Natural killer cell (primary cell): ENCODE measurements around the gene TLX1. TPM values are rescaled to one million over a fixed set of nuclear protein-coding genes. Genes with fewer than 3 reads are reported as not detected.

Experiments used
- ATAC-seq, 3 donors: fragments of 150-1000 bp in 2 of 3; fragments of 200-7000 bp in 1 of 3; cut with Tn5 transposase; 1 replicate in 1 of 3; 2 replicates in 2 of 3; pipeline ENCODE4 v1.10.0; 2021; ENCODE audit warnings: mild to moderate bottlenecking in 2 of 3, moderate library complexity in 2 of 3
- DNase-seq, 2 donors: peaks; one replicate each; pipeline versions ENCODE4 v3.0.0 to v3.0.0-alpha.2; 2013 to 2021; ENCODE audit warnings: mixed read lengths in 1 of 2
- H3K27ac ChIP-seq: one replicate; pipeline ENCODE4 v1.5.1; 2013; ENCODE audit warnings: mild to moderate bottlenecking, low read length
- H3K27me3 ChIP-seq: one replicate; pipeline ENCODE4 v1.6.1; 2013; ENCODE audit warnings: low read length; ENCODE audit not compliant: control insufficient read depth, insufficient read depth
- H3K36me3 ChIP-seq: one replicate; pipeline ENCODE4 v1.6.1; 2013; ENCODE audit warnings: low read length; ENCODE audit not compliant: control insufficient read depth, insufficient read depth
- H3K4me1 ChIP-seq: one replicate; pipeline ENCODE4 v1.6.1; 2013; ENCODE audit warnings: low read length; ENCODE audit not compliant: control insufficient read depth, insufficient read depth
- H3K4me3 ChIP-seq: one replicate; pipeline ENCODE4 v1.5.1; 2013; ENCODE audit warnings: low read length
- H3K9me3 ChIP-seq: one replicate; pipeline ENCODE4 v1.6.1; 2013; ENCODE audit warnings: low read length; ENCODE audit not compliant: control insufficient read depth, insufficient read depth
- H3K27ac Mint-ChIP-seq, 2 donors: one replicate each; pipeline ENCODE4 v1.8.0; 2022; ENCODE audit warnings: mild to moderate bottlenecking in 2 of 2, mixed read lengths in 2 of 2, moderate library complexity in 1 of 2
- H3K27me3 Mint-ChIP-seq, 2 donors: one replicate each; pipeline ENCODE4 v1.8.0; 2022; ENCODE audit warnings: low read depth in 2 of 2, mixed read lengths in 2 of 2
- H3K36me3 Mint-ChIP-seq: one replicate; pipeline ENCODE4 v1.8.0; 2022; ENCODE audit warnings: mixed read lengths
- H3K4me1 Mint-ChIP-seq, 2 donors: one replicate each; pipeline ENCODE4 v1.8.0; 2022; ENCODE audit warnings: mixed read lengths in 2 of 2
- H3K4me3 Mint-ChIP-seq: one replicate; pipeline ENCODE4 v1.8.0; 2022; ENCODE audit warnings: mild to moderate bottlenecking, moderate library complexity, mixed read lengths
- H3K9me3 Mint-ChIP-seq, 2 donors: one replicate each; pipeline ENCODE4 v1.8.0; 2022; ENCODE audit warnings: mixed read lengths in 2 of 2
- WGBS: methylation state at CpG from one replicate; pipeline ENCODE4 v1.1.7; 2013; ENCODE audit warnings: missing lambda C conversion rate; ENCODE audit not compliant: insufficient coverage; 5-methylcytosine and 5-hydroxymethylcytosine counted together
- intact Hi-C: fragments of 100-400 bp; cut with micrococcal nuclease; formaldehyde crosslinking; loops from one replicate; pipeline ENCODE4 v1.14.2; 2022
- total RNA-seq, 4 donors: library from RNA; stranded (reverse); fragments of 120-200 nt in 1 of 4; gene quantifications; one replicate each; pipeline versions ENCODE4 v1.2.3 to v1.2.4, GENCODE V29; 2013 to 2022
- TF ChIP-seq, protein P1 (sequence below): fragments of 200-600 bp; IDR thresholded peaks from one replicate; pipeline ENCODE4 v1.8.0; 2022; ENCODE audit warnings: antibody characterized with exemption

TLX1 gene
- total RNA-seq, 3 donors from 2014 or later (not counting 1 experiment from before 2014, with no cell fraction given) = not detected

GRCh38 chr10:101140084-101140949, 9.2 kb downstream of the TLX1 start:
- H3K36me3 Mint-ChIP-seq = no peaks in the 10 kb centered on the region
- Histone ChIP-seq H3K27ac (no peak overlapping the region), H3K4me1 (peaks cover 19% of the 10 kb centered on the region), H3K27me3 (peaks cover 61% of the 10 kb centered on the region), H3K4me3 (no peak overlapping the region), H3K36me3 (no peaks in the 10 kb centered on the region), H3K9me3 (no peaks in the 10 kb centered on the region)
- H3K4me1 Mint-ChIP-seq = peaks cover 3 to 7% of the 10 kb centered on the region in 2 donors
- TF ChIP-seq, protein P1, sequence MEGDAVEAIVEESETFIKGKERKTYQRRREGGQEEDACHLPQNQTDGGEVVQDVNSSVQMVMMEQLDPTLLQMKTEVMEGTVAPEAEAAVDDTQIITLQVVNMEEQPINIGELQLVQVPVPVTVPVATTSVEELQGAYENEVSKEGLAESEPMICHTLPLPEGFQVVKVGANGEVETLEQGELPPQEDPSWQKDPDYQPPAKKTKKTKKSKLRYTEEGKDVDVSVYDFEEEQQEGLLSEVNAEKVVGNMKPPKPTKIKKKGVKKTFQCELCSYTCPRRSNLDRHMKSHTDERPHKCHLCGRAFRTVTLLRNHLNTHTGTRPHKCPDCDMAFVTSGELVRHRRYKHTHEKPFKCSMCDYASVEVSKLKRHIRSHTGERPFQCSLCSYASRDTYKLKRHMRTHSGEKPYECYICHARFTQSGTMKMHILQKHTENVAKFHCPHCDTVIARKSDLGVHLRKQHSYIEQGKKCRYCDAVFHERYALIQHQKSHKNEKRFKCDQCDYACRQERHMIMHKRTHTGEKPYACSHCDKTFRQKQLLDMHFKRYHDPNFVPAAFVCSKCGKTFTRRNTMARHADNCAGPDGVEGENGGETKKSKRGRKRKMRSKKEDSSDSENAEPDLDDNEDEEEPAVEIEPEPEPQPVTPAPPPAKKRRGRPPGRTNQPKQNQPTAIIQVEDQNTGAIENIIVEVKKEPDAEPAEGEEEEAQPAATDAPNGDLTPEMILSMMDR = no peak
- peaks cover 70 to 77% of the 10 kb centered on the region in 2 donors for H3K27me3 Mint-ChIP-seq
- intact Hi-C loops = no loop called here
- no peak overlapping the region for H3K4me3 Mint-ChIP-seq
- 8% methylated on average over 63 of the region's 65 CpGs for WGBS
- no peaks in the 10 kb centered on the region for H3K9me3 Mint-ChIP-seq
- no peak for ATAC-seq
- no peak for DNase-seq
- H3K27ac Mint-ChIP-seq = no peak overlapping the region

GRCh38 chr10:101140950-101141615, 10.0 kb downstream of the TLX1 start:
- TF ChIP-seq, protein P1 = no peak
- H3K9me3 ChIP-seq = no peaks in the 10 kb centered on the region
- no peaks in the 10 kb centered on the region for H3K36me3 Mint-ChIP-seq
- H3K27ac Mint-ChIP-seq = no peak overlapping the region
- peaks cover 0 to 5% of the 10 kb centered on the region in 2 donors for H3K4me1 Mint-ChIP-seq
- H3K27me3 ChIP-seq = peaks cover 61% of the 10 kb centered on the region
- H3K27me3 Mint-ChIP-seq = peaks cover 67 to 74% of the 10 kb centered on the region in 2 donors
- 37% methylated on average over 8 of the region's 8 CpGs for WGBS
- DNase-seq (no peak), ATAC-seq (no peak)
- no peak overlapping the region for H3K27ac ChIP-seq
- peaks cover 19% of the 10 kb centered on the region for H3K4me1 ChIP-seq
- intact Hi-C loops = no loop called here
- H3K4me3 Mint-ChIP-seq = no peak overlapping the region
- no peaks in the 10 kb centered on the region for H3K36me3 ChIP-seq
- H3K9me3 Mint-ChIP-seq = no peaks in the 10 kb centered on the region
- no peak overlapping the region for H3K4me3 ChIP-seq

- intact Hi-C loops = loop anchor here (1.0 to 2.0 kb wide), 2 partner anchors 47 to 99 kb away; no protein-coding TSS in a partner anchor
- H3K27ac ChIP-seq = no peak overlapping the region
- Mint-ChIP-seq H3K27ac (no peak overlapping the region), H3K4me3 (no peak overlapping the region), H3K4me1 (peaks cover 0 to 5% of the 10 kb centered on the region in 2 donors), H3K27me3 (peaks cover 59 to 76% of the 10 kb centered on the region in 2 donors), H3K9me3 (no peaks in the 10 kb centered on the region), H3K36me3 (no peaks in the 10 kb centered on the region)
- ATAC-seq (peak; percentile 84 to 95 (median 94)), DNase-seq (peak; percentile 74 to 88)
- no peak overlapping the region for H3K4me3 ChIP-seq
- TF ChIP-seq, protein P1 = peak; percentile 95
- no peaks in the 10 kb centered on the region for H3K36me3 ChIP-seq
- WGBS = 10% methylated on average over 21 of the region's 21 CpGs
- peaks cover 64% of the 10 kb centered on the region for H3K27me3 ChIP-seq
- H3K9me3 ChIP-seq = no peaks in the 10 kb centered on the region
- H3K4me1 ChIP-seq = peaks cover 19% of the 10 kb centered on the region
Measured at GRCh38 chr10:101141616-101142532, 10.8 kb downstream of the TLX1 start.
